ENCODE data around the gene PIAS1.

DNA sequence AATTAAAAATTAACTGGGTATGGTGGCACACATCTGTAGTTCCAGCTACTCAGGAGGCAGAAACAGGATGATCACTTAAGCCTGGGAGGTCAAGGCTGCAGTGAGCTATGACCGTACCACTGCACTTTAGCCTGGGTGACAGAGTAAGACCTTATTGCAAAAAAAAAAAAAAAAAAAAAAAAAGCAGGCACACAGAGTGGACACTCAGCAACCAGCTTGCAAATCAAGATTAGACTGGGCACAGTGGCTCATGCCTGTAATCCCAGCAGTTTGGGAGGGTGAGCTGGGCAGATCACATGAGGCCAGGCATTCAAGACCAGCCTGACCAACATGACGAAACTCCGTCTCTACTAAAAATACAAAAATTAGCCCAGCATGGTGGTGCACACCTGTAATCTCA lies 170.0 kb downstream of the PIAS1 start:
- TF ChIP-seq HDAC2 (IDR thresholded peaks at IDR 0.05) = no peak
- TF ChIP-seq, protein P1, sequence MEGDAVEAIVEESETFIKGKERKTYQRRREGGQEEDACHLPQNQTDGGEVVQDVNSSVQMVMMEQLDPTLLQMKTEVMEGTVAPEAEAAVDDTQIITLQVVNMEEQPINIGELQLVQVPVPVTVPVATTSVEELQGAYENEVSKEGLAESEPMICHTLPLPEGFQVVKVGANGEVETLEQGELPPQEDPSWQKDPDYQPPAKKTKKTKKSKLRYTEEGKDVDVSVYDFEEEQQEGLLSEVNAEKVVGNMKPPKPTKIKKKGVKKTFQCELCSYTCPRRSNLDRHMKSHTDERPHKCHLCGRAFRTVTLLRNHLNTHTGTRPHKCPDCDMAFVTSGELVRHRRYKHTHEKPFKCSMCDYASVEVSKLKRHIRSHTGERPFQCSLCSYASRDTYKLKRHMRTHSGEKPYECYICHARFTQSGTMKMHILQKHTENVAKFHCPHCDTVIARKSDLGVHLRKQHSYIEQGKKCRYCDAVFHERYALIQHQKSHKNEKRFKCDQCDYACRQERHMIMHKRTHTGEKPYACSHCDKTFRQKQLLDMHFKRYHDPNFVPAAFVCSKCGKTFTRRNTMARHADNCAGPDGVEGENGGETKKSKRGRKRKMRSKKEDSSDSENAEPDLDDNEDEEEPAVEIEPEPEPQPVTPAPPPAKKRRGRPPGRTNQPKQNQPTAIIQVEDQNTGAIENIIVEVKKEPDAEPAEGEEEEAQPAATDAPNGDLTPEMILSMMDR (IDR thresholded peaks at IDR 0.05) = no peak
- TF ChIP-seq, protein P2, sequence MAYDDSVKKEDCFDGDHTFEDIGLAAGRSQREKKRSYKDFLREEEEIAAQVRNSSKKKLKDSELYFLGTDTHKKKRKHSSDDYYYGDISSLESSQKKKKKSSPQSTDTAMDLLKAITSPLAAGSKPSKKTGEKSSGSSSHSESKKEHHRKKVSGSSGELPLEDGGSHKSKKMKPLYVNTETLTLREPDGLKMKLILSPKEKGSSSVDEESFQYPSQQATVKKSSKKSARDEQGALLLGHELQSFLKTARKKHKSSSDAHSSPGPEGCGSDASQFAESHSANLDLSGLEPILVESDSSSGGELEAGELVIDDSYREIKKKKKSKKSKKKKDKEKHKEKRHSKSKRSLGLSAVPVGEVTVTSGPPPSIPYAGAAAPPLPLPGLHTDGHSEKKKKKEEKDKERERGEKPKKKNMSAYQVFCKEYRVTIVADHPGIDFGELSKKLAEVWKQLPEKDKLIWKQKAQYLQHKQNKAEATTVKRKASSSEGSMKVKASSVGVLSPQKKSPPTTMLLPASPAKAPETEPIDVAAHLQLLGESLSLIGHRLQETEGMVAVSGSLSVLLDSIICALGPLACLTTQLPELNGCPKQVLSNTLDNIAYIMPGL (CRISPR knock-in tag; IDR thresholded peaks at IDR 0.05; ENCODE audit: borderline replicate concordance) = no peak
- no peak for TF ChIP-seq POLR2A (IDR thresholded peaks at IDR 0.05; ENCODE audit: low read length)
- no peak for TF ChIP-seq ZFP36 (IDR thresholded peaks at IDR 0.05; ENCODE audit: borderline replicate concordance, partially characterized antibody)
- TF ChIP-seq RNF2 (IDR thresholded peaks at IDR 0.05; ENCODE audit: borderline replicate concordance, low read depth) = no peak
- no peak for TF ChIP-seq NR3C1 (IDR thresholded peaks at IDR 0.05)
- TF ChIP-seq, protein P3, sequence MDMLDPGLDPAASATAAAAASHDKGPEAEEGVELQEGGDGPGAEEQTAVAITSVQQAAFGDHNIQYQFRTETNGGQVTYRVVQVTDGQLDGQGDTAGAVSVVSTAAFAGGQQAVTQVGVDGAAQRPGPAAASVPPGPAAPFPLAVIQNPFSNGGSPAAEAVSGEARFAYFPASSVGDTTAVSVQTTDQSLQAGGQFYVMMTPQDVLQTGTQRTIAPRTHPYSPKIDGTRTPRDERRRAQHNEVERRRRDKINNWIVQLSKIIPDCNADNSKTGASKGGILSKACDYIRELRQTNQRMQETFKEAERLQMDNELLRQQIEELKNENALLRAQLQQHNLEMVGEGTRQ (IDR thresholded peaks at IDR 0.05) = no peak
- no peak for TF ChIP-seq EP300 (IDR thresholded peaks at IDR 0.05)
- TF ChIP-seq, protein P4, sequence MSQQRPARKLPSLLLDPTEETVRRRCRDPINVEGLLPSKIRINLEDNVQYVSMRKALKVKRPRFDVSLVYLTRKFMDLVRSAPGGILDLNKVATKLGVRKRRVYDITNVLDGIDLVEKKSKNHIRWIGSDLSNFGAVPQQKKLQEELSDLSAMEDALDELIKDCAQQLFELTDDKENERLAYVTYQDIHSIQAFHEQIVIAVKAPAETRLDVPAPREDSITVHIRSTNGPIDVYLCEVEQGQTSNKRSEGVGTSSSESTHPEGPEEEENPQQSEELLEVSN (IDR thresholded peaks at IDR 0.05; ENCODE audit: borderline replicate concordance, low read depth) = no peak
- no peak for TF ChIP-seq ZNF302 (CRISPR knock-in tag; IDR thresholded peaks at IDR 0.05)
